ENCODE results near the gene ZSWIM5.

Gene ZSWIM5

DNA sequence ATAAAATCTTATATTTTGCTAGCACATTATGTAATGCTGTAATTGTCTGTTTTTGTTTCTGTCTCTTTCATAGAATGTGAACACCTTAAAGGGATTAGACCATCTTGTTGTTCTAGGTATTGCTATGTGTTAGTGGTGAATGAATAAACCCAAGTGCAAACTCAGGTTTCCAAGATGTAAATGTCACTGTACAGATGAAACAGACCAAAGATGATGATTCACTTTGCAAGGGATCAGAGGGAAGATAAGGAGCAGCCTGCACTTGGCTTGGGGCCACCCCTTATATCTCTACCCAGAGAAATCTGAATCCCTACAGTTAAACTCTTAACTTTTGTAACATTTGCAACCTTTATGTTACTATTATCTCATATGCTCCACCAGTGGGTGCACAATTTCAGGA lies 168.9 kb downstream of the ZSWIM5 start:
- Histone ChIP-seq H4K91ac (ENCODE audit: low read depth, low read length) (no peak overlapping the region), H3K4me3 (ENCODE audit: low read depth, low read length) (no peak overlapping the region), H3K79me2 (ENCODE audit: control insufficient read depth, insufficient read depth, low read length, poor library complexity) (no peaks in the 10 kb centered on the region), H3K9me3 (ENCODE audit: insufficient read depth, low read depth, low read length) (no peaks in the 10 kb centered on the region), H3K36me3 (ENCODE audit: control insufficient read depth in 1 of 2, insufficient read depth in 2 of 2, low read length in 2 of 2) (no peaks in the 10 kb centered on the region), H4K12ac (ENCODE audit: low read depth, low read length) (no peak overlapping the region), H3K23ac (ENCODE audit: low read length) (no peak overlapping the region), H3K9ac (ENCODE audit: low read length) (no peak overlapping the region), H2BK120ac (ENCODE audit: insufficient read depth, low read length, poor library complexity) (no peak overlapping the region), H3K18ac (ENCODE audit: low read length) (no peak overlapping the region), H3K14ac (ENCODE audit: low read length) (no peak overlapping the region), H3K4me1 (ENCODE audit: control insufficient read depth in 1 of 2, insufficient read depth in 2 of 2, low read length in 2 of 2) (no peaks in the 10 kb centered on the region), H2AFZ (ENCODE audit: insufficient read depth, low read length, poor library complexity) (no peak overlapping the region), H3K4me2 (ENCODE audit: low read length) (no peak overlapping the region), H2AK5ac (ENCODE audit: low read length) (no peak overlapping the region), H3K27ac (ENCODE audit: low read depth, low read length) (no peak overlapping the region), H3K4ac (ENCODE audit: low read depth, low read length) (no peak overlapping the region), H2BK12ac (ENCODE audit: low read length) (no peak overlapping the region), H3K27me3 (ENCODE audit: insufficient read depth, low read length) (no peaks in the 10 kb centered on the region), H4K8ac (ENCODE audit: low read depth, low read length) (no peak overlapping the region), H2BK5ac (ENCODE audit: low read depth, low read length, poor library complexity) (no peak overlapping the region), H3K79me1 (ENCODE audit: low read length) (no peaks in the 10 kb centered on the region)
- DNase-seq: no peak

DNA sequence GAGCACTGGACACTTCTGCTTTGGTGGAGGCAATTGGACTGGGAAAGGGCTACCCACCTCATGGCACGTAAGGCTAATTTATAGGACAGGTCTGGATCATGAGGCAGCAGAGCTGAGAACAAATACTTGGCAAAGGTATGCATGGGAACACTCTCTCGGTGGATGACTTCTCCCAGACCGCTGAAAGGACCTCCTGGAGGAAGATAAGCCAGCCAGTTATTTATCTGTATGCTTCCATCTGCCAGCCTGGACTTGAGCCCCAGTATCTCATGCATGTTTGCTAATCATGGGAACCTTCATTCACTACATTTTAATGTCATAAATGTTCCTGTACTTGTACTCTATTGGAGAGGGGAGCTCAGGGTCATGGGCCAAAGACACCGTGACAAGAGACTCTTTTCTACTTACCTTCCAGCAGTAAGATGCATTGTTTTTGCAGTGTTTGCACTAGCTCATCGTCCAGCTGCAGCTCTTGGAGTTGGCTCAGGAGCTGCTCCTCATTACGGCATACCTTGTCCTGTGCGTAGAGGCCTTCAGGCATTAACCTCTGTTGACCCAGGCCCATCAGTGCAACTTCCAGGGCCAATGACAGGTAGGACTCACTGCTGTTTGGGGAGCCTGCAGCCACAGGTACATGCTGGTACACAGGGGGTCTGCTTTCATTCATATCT lies 170.6 kb downstream of the ZSWIM5 start:
- H3K9me3 ChIP-seq (ENCODE audit: insufficient read depth, low read depth, low read length): no peaks in the 10 kb centered on the region
- H2BK120ac ChIP-seq (ENCODE audit: insufficient read depth, low read length, poor library complexity): no peak overlapping the region
- DNase-seq: no peak
- no peak overlapping the region for H2BK12ac ChIP-seq (ENCODE audit: low read length)
- no peak overlapping the region for H3K4me2 ChIP-seq (ENCODE audit: low read length)
- H2AK5ac ChIP-seq (ENCODE audit: low read length): no peak overlapping the region
- no peaks in the 10 kb centered on the region for H3K79me2 ChIP-seq (ENCODE audit: control insufficient read depth, insufficient read depth, low read length, poor library complexity)
- no CpG with 5 or more reads among the region's 7 CpGs for WGBS (ENCODE audit: extremely low coverage, insufficient coverage, insufficient read length)
- no peaks in the 10 kb centered on the region for H3K79me1 ChIP-seq (ENCODE audit: low read length)
- H3K4me1 ChIP-seq (ENCODE audit: control insufficient read depth in 1 of 2, insufficient read depth in 2 of 2, low read length in 2 of 2): no peaks in the 10 kb centered on the region
- no peak overlapping the region for H2BK5ac ChIP-seq (ENCODE audit: low read depth, low read length, poor library complexity)
- no peak overlapping the region for H3K23ac ChIP-seq (ENCODE audit: low read length)
- no peak overlapping the region for H3K4ac ChIP-seq (ENCODE audit: low read depth, low read length)
- H4K12ac ChIP-seq (ENCODE audit: low read depth, low read length): no peak overlapping the region
- no peaks in the 10 kb centered on the region for H3K36me3 ChIP-seq (ENCODE audit: control insufficient read depth in 1 of 2, insufficient read depth in 2 of 2, low read length in 2 of 2)
- no peak overlapping the region for H3K4me3 ChIP-seq (ENCODE audit: low read depth, low read length)
- H2AFZ ChIP-seq (ENCODE audit: insufficient read depth, low read length, poor library complexity): no peak overlapping the region
- H4K8ac ChIP-seq (ENCODE audit: low read depth, low read length): no peak overlapping the region
- no peak overlapping the region for H3K18ac ChIP-seq (ENCODE audit: low read length)
- no peak overlapping the region for H4K91ac ChIP-seq (ENCODE audit: low read depth, low read length)
- H3K27me3 ChIP-seq (ENCODE audit: insufficient read depth, low read length): no peaks in the 10 kb centered on the region
- H3K27ac ChIP-seq (ENCODE audit: low read depth, low read length): no peak overlapping the region
- no peak overlapping the region for H3K14ac ChIP-seq (ENCODE audit: low read length)
- no peak overlapping the region for H3K9ac ChIP-seq (ENCODE audit: low read length)

GRCh38 chr1:45033356-45033755 lies 173.0 kb downstream of the ZSWIM5 start:
- no peak overlapping the region for H3K4ac ChIP-seq (ENCODE audit: low read depth, low read length)
- no peak for DNase-seq
- no peak overlapping the region for H4K12ac ChIP-seq (ENCODE audit: low read depth, low read length)
- no peak overlapping the region for H3K23ac ChIP-seq (ENCODE audit: low read length)
- no peaks in the 10 kb centered on the region for H3K27me3 ChIP-seq (ENCODE audit: insufficient read depth, low read length)
- WGBS (ENCODE audit: extremely low coverage, insufficient coverage, insufficient read length): no CpG with 5 or more reads among the region's 1 CpG
- H3K4me2 ChIP-seq (ENCODE audit: low read length): no peak overlapping the region
- H2BK120ac ChIP-seq (ENCODE audit: insufficient read depth, low read length, poor library complexity): no peak overlapping the region
- no peak overlapping the region for H4K8ac ChIP-seq (ENCODE audit: low read depth, low read length)
- H3K14ac ChIP-seq (ENCODE audit: low read length): no peak overlapping the region
- no peaks in the 10 kb centered on the region for H3K79me1 ChIP-seq (ENCODE audit: low read length)
- no peak overlapping the region for H2BK12ac ChIP-seq (ENCODE audit: low read length)
- no peak overlapping the region for H2AK5ac ChIP-seq (ENCODE audit: low read length)
- H3K4me1 ChIP-seq (ENCODE audit: control insufficient read depth in 1 of 2, insufficient read depth in 2 of 2, low read length in 2 of 2): no peaks in the 10 kb centered on the region
- no peak overlapping the region for H4K91ac ChIP-seq (ENCODE audit: low read depth, low read length)
- H3K79me2 ChIP-seq (ENCODE audit: control insufficient read depth, insufficient read depth, low read length, poor library complexity): no peaks in the 10 kb centered on the region
- H3K9me3 ChIP-seq (ENCODE audit: insufficient read depth, low read depth, low read length): no peaks in the 10 kb centered on the region
- H2AFZ ChIP-seq (ENCODE audit: insufficient read depth, low read length, poor library complexity): no peak overlapping the region
- H3K18ac ChIP-seq (ENCODE audit: low read length): no peak overlapping the region
- no peak overlapping the region for H3K27ac ChIP-seq (ENCODE audit: low read depth, low read length)
- no peak overlapping the region for H3K9ac ChIP-seq (ENCODE audit: low read length)
- no peaks in the 10 kb centered on the region for H3K36me3 ChIP-seq (ENCODE audit: control insufficient read depth in 1 of 2, insufficient read depth in 2 of 2, low read length in 2 of 2)
- H2BK5ac ChIP-seq (ENCODE audit: low read depth, low read length, poor library complexity): no peak overlapping the region
- H3K4me3 ChIP-seq (ENCODE audit: low read depth, low read length): no peak overlapping the region

GRCh38 chr1:45032837-45033236 lies 173.6 kb downstream of the ZSWIM5 start:
- H3K18ac ChIP-seq (ENCODE audit: low read length): no peak overlapping the region
- H3K9ac ChIP-seq (ENCODE audit: low read length): no peak overlapping the region
- WGBS (ENCODE audit: extremely low coverage, insufficient coverage, insufficient read length): no CpG with 5 or more reads among the region's 2 CpGs
- no peak overlapping the region for H2BK120ac ChIP-seq (ENCODE audit: insufficient read depth, low read length, poor library complexity)
- no peaks in the 10 kb centered on the region for H3K36me3 ChIP-seq (ENCODE audit: control insufficient read depth in 1 of 2, insufficient read depth in 2 of 2, low read length in 2 of 2)
- H3K79me2 ChIP-seq (ENCODE audit: control insufficient read depth, insufficient read depth, low read length, poor library complexity): no peaks in the 10 kb centered on the region
- H3K14ac ChIP-seq (ENCODE audit: low read length): no peak overlapping the region
- no peak overlapping the region for H2BK12ac ChIP-seq (ENCODE audit: low read length)
- no peak overlapping the region for H2AK5ac ChIP-seq (ENCODE audit: low read length)
- H2BK5ac ChIP-seq (ENCODE audit: low read depth, low read length, poor library complexity): no peak overlapping the region
- no peak overlapping the region for H2AFZ ChIP-seq (ENCODE audit: insufficient read depth, low read length, poor library complexity)
- no peak overlapping the region for H3K4me3 ChIP-seq (ENCODE audit: low read depth, low read length)
- no peak overlapping the region for H4K8ac ChIP-seq (ENCODE audit: low read depth, low read length)
- H3K27me3 ChIP-seq (ENCODE audit: insufficient read depth, low read length): no peaks in the 10 kb centered on the region
- no peak overlapping the region for H3K27ac ChIP-seq (ENCODE audit: low read depth, low read length)
- DNase-seq: peak in 1 of 2 donors; percentile 8
- no peak overlapping the region for H3K4ac ChIP-seq (ENCODE audit: low read depth, low read length)
- no peak overlapping the region for H3K23ac ChIP-seq (ENCODE audit: low read length)
- H3K4me1 ChIP-seq (ENCODE audit: control insufficient read depth in 1 of 2, insufficient read depth in 2 of 2, low read length in 2 of 2): no peaks in the 10 kb centered on the region
- no peak overlapping the region for H4K12ac ChIP-seq (ENCODE audit: low read depth, low read length)
- no peak overlapping the region for H3K4me2 ChIP-seq (ENCODE audit: low read length)
- H3K79me1 ChIP-seq (ENCODE audit: low read length): no peaks in the 10 kb centered on the region
- H4K91ac ChIP-seq (ENCODE audit: low read depth, low read length): no peak overlapping the region
- H3K9me3 ChIP-seq (ENCODE audit: insufficient read depth, low read depth, low read length): no peaks in the 10 kb centered on the region

Data from trophoblast cell (in vitro differentiated cells and primary cell).